ENCODE results near the gene CA10.

DNA sequence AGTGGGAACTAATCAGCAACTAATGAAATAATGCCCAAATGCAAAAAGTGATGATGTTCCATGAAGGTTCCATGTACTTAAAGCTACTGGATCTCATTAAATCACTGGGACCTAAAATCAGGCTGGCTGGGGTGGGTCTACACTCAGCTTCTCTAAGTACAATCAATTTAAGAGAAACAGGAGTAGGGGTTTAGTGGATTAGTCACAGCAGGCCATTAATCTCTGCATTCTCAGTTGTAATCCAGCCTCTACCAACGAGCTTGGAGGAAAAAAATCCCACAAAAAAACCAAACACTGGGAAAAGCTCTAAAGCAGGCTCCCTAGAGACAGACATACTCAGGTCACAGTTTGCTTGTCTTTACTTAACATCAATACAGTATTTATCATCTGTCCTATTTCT lies 15.0 kb downstream of the CA10 start:
- TF ChIP-seq ZNF274 (IDR thresholded peaks at IDR 0.05; ENCODE audit: low read depth, low read length) (no peak), YY1 (IDR thresholded peaks at IDR 0.05; ENCODE audit: insufficient read depth, insufficient read length) (no peak), SUZ12 (IDR thresholded peaks at IDR 0.05; ENCODE audit: extremely low read depth, insufficient read depth, insufficient read length) (no peak)
